ENCODE measurements around the gene SMIM35.

DNA sequence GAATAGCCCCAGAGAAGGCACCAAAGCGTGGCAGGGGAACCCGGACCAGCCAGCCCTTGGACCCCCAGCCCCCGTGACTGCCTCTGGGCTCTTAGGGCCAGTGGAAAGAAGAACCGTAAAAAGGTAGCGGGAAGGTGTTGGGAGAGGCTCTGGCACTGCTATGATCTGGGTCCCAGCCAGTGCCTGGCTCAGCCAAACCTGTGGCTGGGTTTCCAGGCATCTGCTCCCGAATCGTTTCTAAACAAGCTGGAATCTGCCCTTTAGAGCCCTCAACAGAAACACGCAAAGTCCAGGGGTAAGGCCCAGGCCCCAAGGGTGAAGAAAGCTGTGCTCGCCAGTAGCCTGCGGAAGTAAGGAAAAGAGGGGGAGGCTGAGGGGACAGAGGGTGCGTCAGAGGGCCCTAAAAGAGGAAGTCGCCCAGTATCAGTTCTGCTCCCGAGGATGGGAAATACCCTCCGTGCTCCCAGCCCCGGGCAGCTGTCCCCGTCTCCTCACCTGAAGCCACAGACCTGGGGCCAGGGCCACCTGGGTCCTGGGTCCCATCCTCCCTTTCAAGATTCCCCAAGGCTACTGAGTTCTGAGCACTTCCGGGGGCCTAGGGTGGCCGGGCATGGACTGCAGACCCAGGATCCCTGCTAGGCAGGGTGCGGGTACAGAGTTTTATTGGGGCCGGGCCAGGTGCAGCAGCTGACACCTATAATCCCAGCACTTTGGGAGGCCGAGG, 75.9 kb downstream of the SMIM35 start:
- no peak for TF ChIP-seq CTCF (IDR thresholded peaks at IDR 0.05)
- no peak for TF ChIP-seq POLR2A (IDR thresholded peaks at IDR 0.05)
